SK-N-MC (cell line): ENCODE measurements around the gene CST1.
"Not testable (repeated sequence)": the region's sequence is repeated elsewhere in the genome, so short reads cannot be mapped to it uniquely, and the experiment has no call there.

Experiments
- EZH2 ChIP-seq: fragments of 200-600 bp; sonication (generic); IDR thresholded peaks from one replicate; pipeline ENCODE4 v1.6.1; 2017; ENCODE audit warnings: antibody characterized with exemption
- POLR2AphosphoS5 ChIP-seq: IDR thresholded peaks from 2 replicates; pipeline ENCODE4 v1.6.1; 2012; ENCODE audit warnings: mild to moderate bottlenecking, low read depth, low read length, borderline replicate concordance

- TF ChIP-seq POLR2AphosphoS5, EZH2: not testable (repeated sequence)
These were observed 15.8 kb downstream of the CST1 start for GRCh38 chr20:23734949-23735348.
